H1 (cell line): ENCODE measurements around the gene GSTA2. TPM values are rescaled to one million over a fixed set of nuclear protein-coding genes. Genes with fewer than 3 reads are reported as not detected.

ENCODE experiments used
- CTCF ChIA-PET: fragments of 300-600 bp; sonication (Branson Sonifier 250); formaldehyde crosslinking; loops from one replicate; lab custom pipeline; 2021; ENCODE audit not compliant: partially characterized antibody; lab: Charles Lee
- POLR2A ChIA-PET: fragments of 300-600 bp; sonication (Branson Sonifier 250); formaldehyde crosslinking; loops from one replicate; lab custom pipeline; 2021; ENCODE audit warnings: inconsistent platforms; ENCODE audit not compliant: partially characterized antibody; lab: Charles Lee
- DNase-seq, 2 experiments: peaks; one replicate each; pipeline versions ENCODE4 v3.0.0 to v3.0.0-alpha.2; 2010 to 2022; ENCODE audit warnings: low spot score in 2 of 2, low read depth in 1 of 2, mixed read lengths in 1 of 2
- FAIRE-seq: peaks from 2 replicates; lab custom pipeline; 2011; peaks lifted over from hg19 to GRCh38; lab: Jason Lieb, UNC
- H2AFZ ChIP-seq: 2 replicates; pipeline ENCODE4 v1.8.1; 2012; ENCODE audit warnings: low read length, inconsistent platforms
- H2AK5ac ChIP-seq: 2 replicates; pipeline ENCODE4 v1.6.1; 2013; ENCODE audit warnings: low read depth, low read length
- H2BK120ac ChIP-seq: replicated peaks from 2 replicates; pipeline ENCODE3; 2013; ENCODE audit warnings: low read depth, low read length, inconsistent platforms
- H2BK12ac ChIP-seq: 2 replicates; pipeline ENCODE4 v1.6.1; 2013; ENCODE audit warnings: low read depth, low read length
- H2BK15ac ChIP-seq: 2 replicates; pipeline ENCODE4 v1.6.1; 2013; ENCODE audit warnings: low read length
- H2BK20ac ChIP-seq: 2 replicates; pipeline ENCODE4 v1.6.1; 2013; ENCODE audit warnings: low read length
- H2BK5ac ChIP-seq: 2 replicates; pipeline ENCODE4 v1.6.1; 2013; ENCODE audit warnings: low read depth, low read length
- H3K14ac ChIP-seq: 2 replicates; pipeline ENCODE4 v1.6.1; 2013; ENCODE audit warnings: inconsistent platforms; ENCODE audit not compliant: insufficient read length
- H3K18ac ChIP-seq: 2 replicates; pipeline ENCODE4 v1.6.1; 2013; ENCODE audit warnings: low read length; ENCODE audit errors: extremely low read depth
- H3K23ac ChIP-seq: 2 replicates; pipeline ENCODE4 v1.6.1; 2013; ENCODE audit warnings: inconsistent platforms; ENCODE audit not compliant: insufficient read length
- H3K23me2 ChIP-seq: 2 replicates; pipeline ENCODE4 v1.6.1; 2013; ENCODE audit warnings: low read depth, low read length
- H3K27ac ChIP-seq: 2 replicates; pipeline ENCODE4 v1.6.1; 2011; ENCODE audit warnings: low read depth, low read length, inconsistent platforms
- H3K27me3 ChIP-seq, 4 experiments: replicated peaks in 1 of 4; 1 replicate in 1 of 4; 2 replicates in 3 of 4; pipeline versions ENCODE4 v1.6.1 to v1.8.1; 2011 to 2013; ENCODE audit warnings: low read length in 3 of 4, mild to moderate bottlenecking in 3 of 4, inconsistent platforms in 2 of 4, mixed read lengths in 2 of 4, moderate library complexity in 1 of 4; ENCODE audit not compliant: control insufficient read depth in 3 of 4, insufficient read depth in 3 of 4; ENCODE audit errors: extremely low read depth in 1 of 4
- H3K36me3 ChIP-seq, 4 experiments: 2 replicates each; pipeline versions ENCODE4 v1.6.1 to v1.8.1; 2011 to 2013; ENCODE audit warnings: mild to moderate bottlenecking in 4 of 4, low read length in 3 of 4, moderate library complexity in 2 of 4, control low read depth in 1 of 4, inconsistent platforms in 1 of 4; ENCODE audit not compliant: insufficient read depth in 4 of 4, control insufficient read depth in 2 of 4
- H3K4ac ChIP-seq: replicated peaks from 2 replicates; pipeline ENCODE3; 2013; ENCODE audit warnings: low read length, low read depth, mixed read lengths, inconsistent platforms; ENCODE audit not compliant: insufficient read length
- H3K4me1 ChIP-seq, 4 experiments: replicated peaks in 1 of 4; 1 replicate in 1 of 4; 2 replicates in 3 of 4; pipeline versions ENCODE4 v1.6.1 to v1.8.1; 2011 to 2013; ENCODE audit warnings: low read length in 3 of 4, inconsistent platforms in 2 of 4, mixed read lengths in 1 of 4; ENCODE audit not compliant: insufficient read depth in 4 of 4, control insufficient read depth in 3 of 4
- H3K4me2 ChIP-seq, 2 experiments: 2 replicates each; pipeline versions ENCODE4 v1.6.1 to v1.8.1; 2011 to 2013; ENCODE audit warnings: low read depth in 2 of 2, low read length in 2 of 2, control low read depth in 1 of 2, inconsistent platforms in 1 of 2, mild to moderate bottlenecking in 1 of 2; ENCODE audit not compliant: insufficient read depth in 1 of 2
- H3K4me3 ChIP-seq, 4 experiments: fragments of 200-600, 300-600 bp in 1 of 4; sonication (generic), shearing (Covaris generic), sonication (Bioruptor Twin) in 1 of 4; 2 replicates each; pipeline versions ENCODE4 v1.5.1 to v1.8.1; 2011 to 2016; ENCODE audit warnings: low read length in 4 of 4, low read depth in 3 of 4, control low read depth in 2 of 4, inconsistent platforms in 2 of 4, mild to moderate bottlenecking in 2 of 4, mixed read lengths in 1 of 4, moderate library complexity in 1 of 4; ENCODE audit not compliant: insufficient read depth in 2 of 4; ENCODE audit errors: extremely low read depth in 1 of 4
- H3K56ac ChIP-seq: replicated peaks from 2 replicates; pipeline ENCODE3; 2013; ENCODE audit warnings: low read depth, mild to moderate bottlenecking, mixed read lengths, low read length, inconsistent platforms; ENCODE audit not compliant: insufficient read length
- H3K79me1 ChIP-seq: 2 replicates; pipeline ENCODE4 v1.6.1; 2013; ENCODE audit warnings: low read depth, low read length, control low read depth
- H3K79me2 ChIP-seq, 2 experiments: 2 replicates each; pipeline versions ENCODE4 v1.6.1 to v1.8.1; 2012 to 2013; ENCODE audit warnings: low read length in 2 of 2, mild to moderate bottlenecking in 2 of 2, inconsistent platforms in 1 of 2; ENCODE audit not compliant: insufficient read depth in 2 of 2, control insufficient read depth in 1 of 2
- H3K9ac ChIP-seq, 4 experiments: replicated peaks in 1 of 4; 1 replicate in 1 of 4; 2 replicates in 3 of 4; pipeline versions ENCODE4 v1.6.1 to v1.8.1; 2011 to 2013; ENCODE audit warnings: low read depth in 3 of 4, low read length in 3 of 4, control low read depth in 2 of 4, mild to moderate bottlenecking in 2 of 4, moderate library complexity in 2 of 4, inconsistent platforms in 1 of 4; ENCODE audit errors: extremely low read depth in 1 of 4
- H3K9me3 ChIP-seq, 2 experiments: 2 replicates each; pipeline versions ENCODE4 v1.6.1 to v1.8.1; 2012 to 2013; ENCODE audit warnings: mild to moderate bottlenecking in 2 of 2, moderate library complexity in 2 of 2, control low read depth in 1 of 2, inconsistent platforms in 1 of 2, low read depth in 1 of 2, low read length in 1 of 2, mixed read lengths in 1 of 2; ENCODE audit not compliant: insufficient read depth in 2 of 2
- H4K20me1 ChIP-seq, 2 experiments: replicated peaks in 1 of 2; 2 replicates each; pipeline versions ENCODE3 to v1.8.1; 2011 to 2013; ENCODE audit warnings: inconsistent platforms in 2 of 2, low read length in 2 of 2, mild to moderate bottlenecking in 1 of 2; ENCODE audit not compliant: insufficient read depth in 2 of 2, control insufficient read depth in 1 of 2
- H4K5ac ChIP-seq: 2 replicates; pipeline ENCODE4 v1.6.1; 2013; ENCODE audit warnings: low read length, low read depth, mixed read lengths, inconsistent platforms; ENCODE audit not compliant: insufficient read length
- H4K8ac ChIP-seq: 2 replicates; pipeline ENCODE4 v1.8.0; 2013; ENCODE audit warnings: mild to moderate bottlenecking, moderate library complexity, low read length, inconsistent platforms; ENCODE audit not compliant: insufficient read depth; ENCODE audit errors: extremely low read depth
- H4K91ac ChIP-seq: replicated peaks from 2 replicates; pipeline ENCODE3; 2013; ENCODE audit warnings: low read length, mixed read lengths, inconsistent platforms; ENCODE audit not compliant: insufficient read length
- CREB1 ChIP-seq: IDR thresholded peaks from 2 replicates; pipeline ENCODE4 v1.6.1; 2012; ENCODE audit warnings: inconsistent platforms
- RFX5 ChIP-seq: IDR thresholded peaks from 2 replicates; pipeline ENCODE4 v1.6.1; 2011; ENCODE audit warnings: low read depth, low read length, improper control_type of control experiment, borderline replicate concordance
- SIX5 ChIP-seq: IDR thresholded peaks from 2 replicates; pipeline ENCODE4 v1.6.1; 2011; ENCODE audit warnings: mild to moderate bottlenecking, low read depth, low read length
- WGBS, 2 experiments: shearing (Covaris generic) in 1 of 2; methylation state at CpG; one replicate each; pipeline versions ENCODE4 v1.1.6 to v1.1.7; 2013 to 2015; ENCODE audit warnings: low lambda C conversion rate in 2 of 2, mixed read lengths in 2 of 2, inconsistent platforms in 1 of 2, low coverage in 1 of 2, missing lambda C conversion rate in 1 of 2; ENCODE audit not compliant: insufficient replicate concordance in 2 of 2, insufficient coverage in 1 of 2, insufficient read length in 1 of 2; ENCODE audit errors: extremely low coverage in 1 of 2, missing lambda C conversion rate in 1 of 2; 5-methylcytosine and 5-hydroxymethylcytosine counted together
- polyA plus RNA-seq, 7 experiments: library from polyadenylated mRNA; depleted of rRNA in 3 of 7; stranded (reverse) in 5 of 7; unstranded in 2 of 7; fragments of >200 nt in 5 of 7; fragments of 200-250 nt in 2 of 7; gene quantifications; 1 replicate in 5 of 7; 2 replicates in 1 of 7; 4 replicates in 1 of 7; pipeline versions ENCODE4 v1.2.1 to v1.2.3, GENCODE V29; 2011 to 2013; ENCODE audit warnings: missing spikeins in 2 of 7, mixed read lengths in 2 of 7
- total RNA-seq: library from RNA; stranded (reverse); fragmentation: NEBNext Ultra II Directional; extraction: Animal tissue kit (Norgen Biotek cat#: 25700); gene quantifications from 2 replicates; pipeline ENCODE4 v1.2.1, GENCODE V29; 2021

Gene GSTA2
- total and polyA plus RNA-seq, 2 of the 8 experiments (the other 6 are each of a cell fraction or from before 2014, with no cell fraction given): 0.05 TPM; not detected in 1

- Histone ChIP-seq H3K4me3 (no peak overlapping the region), H3K23ac (no peak overlapping the region), H3K4ac (no peak overlapping the region), H3K79me1 (no peaks in the 10 kb centered on the region), H3K79me2 (no peaks in the 10 kb centered on the region), H2BK120ac (no peak overlapping the region), H2BK12ac (no peak overlapping the region), H3K4me2 (no peak overlapping the region), H3K23me2 (no peaks in the 10 kb centered on the region)
- no peak for DNase-seq
- CTCF ChIA-PET: no interaction called here
- POLR2A ChIA-PET: interaction anchor here (0.6 kb wide), 1 partner anchor 224 kb away, joined by 3 read pairs; no protein-coding TSS in a partner anchor
- TF ChIP-seq SIX5 (no peak), RFX5 (no peak), CREB1 (no peak)
- TF ChIP-seq, all 59 proteins: peak for 0
- H3K18ac ChIP-seq: no peak overlapping the region
- WGBS, 2 experiments: 88% methylated on average over 1 of the region's 1 CpG; no CpG with 5 or more reads in 1 of the 2 experiments
- no peak overlapping the region for H3K56ac ChIP-seq
- H3K27ac ChIP-seq: no peak overlapping the region
- H4K91ac ChIP-seq: no peak overlapping the region
- H4K20me1 ChIP-seq: no peaks in the 10 kb centered on the region
- no peak overlapping the region for H4K5ac ChIP-seq
- no peak overlapping the region for H3K9ac ChIP-seq
- H3K36me3 ChIP-seq: no peaks in the 10 kb centered on the region
- H2BK20ac ChIP-seq: no peak overlapping the region
- H3K27me3 ChIP-seq: no peaks in the 10 kb centered on the region
- FAIRE-seq: no peak
- no peak overlapping the region for H2AFZ ChIP-seq
- no peak overlapping the region for H2BK15ac ChIP-seq
- no peaks in the 10 kb centered on the region for H3K4me1 ChIP-seq
- no peaks in the 10 kb centered on the region for H3K9me3 ChIP-seq
- H3K14ac ChIP-seq: no peak overlapping the region
- no peak overlapping the region for H2AK5ac ChIP-seq
- no peak overlapping the region for H4K8ac ChIP-seq
- H2BK5ac ChIP-seq: no peak overlapping the region
Observed at GRCh38 chr6:52759085-52759484, 4.2 kb downstream of the GSTA2 start.
